ENCODE results near the gene FHOD3. TPM values are rescaled to one million over a fixed set of nuclear protein-coding genes. Genes with fewer than 3 reads are reported as not detected.

Gene FHOD3
- total and polyA plus RNA-seq, 11 donors, result 109 to 532 (median 262) TPM

DNA sequence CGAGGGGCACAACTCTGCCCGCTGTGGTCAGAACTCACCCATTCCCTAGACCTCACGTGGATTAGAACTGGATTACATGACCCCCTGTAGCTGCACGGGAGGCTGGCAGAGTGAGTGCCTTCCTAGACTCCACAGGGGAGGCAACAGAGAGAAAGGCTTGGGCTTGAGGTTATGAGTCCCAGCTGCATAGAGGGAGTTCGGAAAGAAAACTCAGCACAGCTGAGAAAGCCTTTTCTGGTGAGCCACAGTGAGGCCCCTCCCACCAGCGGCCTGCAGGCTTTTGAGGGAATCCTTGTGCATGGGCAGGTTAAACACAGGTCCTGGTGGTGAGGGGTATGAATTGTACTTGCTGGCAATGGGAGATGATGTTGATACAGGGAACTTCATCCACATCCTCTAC lies 217.3 kb downstream of the FHOD3 start:
- no peak for ATAC-seq
- TF ChIP-seq, protein P1, sequence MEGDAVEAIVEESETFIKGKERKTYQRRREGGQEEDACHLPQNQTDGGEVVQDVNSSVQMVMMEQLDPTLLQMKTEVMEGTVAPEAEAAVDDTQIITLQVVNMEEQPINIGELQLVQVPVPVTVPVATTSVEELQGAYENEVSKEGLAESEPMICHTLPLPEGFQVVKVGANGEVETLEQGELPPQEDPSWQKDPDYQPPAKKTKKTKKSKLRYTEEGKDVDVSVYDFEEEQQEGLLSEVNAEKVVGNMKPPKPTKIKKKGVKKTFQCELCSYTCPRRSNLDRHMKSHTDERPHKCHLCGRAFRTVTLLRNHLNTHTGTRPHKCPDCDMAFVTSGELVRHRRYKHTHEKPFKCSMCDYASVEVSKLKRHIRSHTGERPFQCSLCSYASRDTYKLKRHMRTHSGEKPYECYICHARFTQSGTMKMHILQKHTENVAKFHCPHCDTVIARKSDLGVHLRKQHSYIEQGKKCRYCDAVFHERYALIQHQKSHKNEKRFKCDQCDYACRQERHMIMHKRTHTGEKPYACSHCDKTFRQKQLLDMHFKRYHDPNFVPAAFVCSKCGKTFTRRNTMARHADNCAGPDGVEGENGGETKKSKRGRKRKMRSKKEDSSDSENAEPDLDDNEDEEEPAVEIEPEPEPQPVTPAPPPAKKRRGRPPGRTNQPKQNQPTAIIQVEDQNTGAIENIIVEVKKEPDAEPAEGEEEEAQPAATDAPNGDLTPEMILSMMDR (IDR thresholded peaks at IDR 0.05), result no peak
- TF ChIP-seq POLR2A (IDR thresholded peaks at IDR 0.05), result no peak
- Histone ChIP-seq H3K36me3 (no peaks in the 10 kb centered on the region), H3K27me3 (no peaks in the 10 kb centered on the region), H3K4me1 (peaks cover 0 to 56% (median 22%) of the 10 kb centered on the region in 12 donors), H3K9me3 (no peaks in the 10 kb centered on the region), H3K27ac (no peak overlapping the region), H3K4me3 (no peak overlapping the region)
- WGBS, 4 donors, result 70 to 83% (median 80%) methylated on average over 5 to 6 of the region's 6 CpGs
- intact Hi-C loops (cut with DNase I), result loop anchor here in 1 of 10 donors (10.0 kb wide), 1 partner anchor 50 kb away; no protein-coding TSS in a partner anchor
- no peak for DNase-seq

DNA sequence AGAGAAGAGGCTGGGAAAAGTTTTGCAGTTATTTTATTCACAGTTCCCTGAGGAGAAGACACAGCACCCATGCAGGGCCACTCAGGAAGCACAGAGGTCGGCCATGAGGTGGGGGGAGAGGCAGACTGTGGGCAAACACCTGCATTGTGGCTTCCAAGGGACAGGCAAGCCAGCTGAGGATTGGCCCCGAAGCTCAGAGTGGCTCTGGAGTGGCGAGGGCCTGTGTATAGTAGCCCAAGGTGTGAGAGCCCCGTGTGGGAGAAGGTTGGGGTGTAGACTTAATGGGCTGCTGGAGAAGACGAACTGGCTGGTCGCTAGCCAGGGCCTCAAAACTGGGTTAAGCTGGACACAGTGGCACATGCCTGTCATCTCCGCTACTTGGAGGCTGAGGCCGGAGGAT lies 218.7 kb downstream of the FHOD3 start:
- H3K27ac ChIP-seq, result no peak overlapping the region
- DNase-seq (no peak), ATAC-seq (no peak)
- H3K36me3 ChIP-seq, result no peaks in the 10 kb centered on the region
- TF ChIP-seq POLR2A (IDR thresholded peaks at IDR 0.05), result no peak
- TF ChIP-seq, protein P1 (IDR thresholded peaks at IDR 0.05), result no peak
- H3K4me3 ChIP-seq, result no peak overlapping the region
- intact Hi-C loops (cut with DNase I), result loop anchor here in 1 of 10 donors (10.0 kb wide), 1 partner anchor 49 kb away; no protein-coding TSS in a partner anchor
- H3K27me3 ChIP-seq, result no peaks in the 10 kb centered on the region
- H3K4me1 ChIP-seq, result peaks cover 0 to 62% (median 22%) of the 10 kb centered on the region in 12 donors
- H3K9me3 ChIP-seq, result no peaks in the 10 kb centered on the region
- WGBS, 4 donors, result 81 to 86% (median 84%) methylated on average over 8 of the region's 8 CpGs

DNA sequence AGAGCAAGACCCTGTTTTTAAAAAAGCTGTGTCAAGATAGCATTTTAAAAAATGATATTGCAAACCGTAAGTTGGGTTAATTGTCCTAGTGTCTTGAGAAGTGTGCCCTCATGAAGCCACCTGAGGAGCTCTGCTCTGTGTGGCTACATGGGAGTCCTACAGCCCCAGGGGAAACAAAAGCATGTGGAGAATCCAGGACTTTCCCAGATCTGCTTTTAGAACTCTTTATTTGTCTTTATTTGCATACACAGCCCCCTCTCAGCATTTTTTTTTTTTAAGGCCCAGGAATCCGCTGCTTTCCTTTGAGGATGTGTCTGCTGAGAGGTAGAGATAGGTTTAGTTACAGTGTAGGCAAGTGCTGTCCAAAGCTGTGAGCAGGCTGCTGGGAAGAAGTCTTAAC lies 219.2 kb downstream of the FHOD3 start:
- Histone ChIP-seq H3K4me1 (peaks cover 0 to 61% (median 20%) of the 10 kb centered on the region in 12 donors), H3K27ac (no peak overlapping the region), H3K36me3 (no peaks in the 10 kb centered on the region), H3K4me3 (no peak overlapping the region), H3K9me3 (no peaks in the 10 kb centered on the region), H3K27me3 (no peaks in the 10 kb centered on the region)
- intact Hi-C loops (cut with DNase I), result loop anchor here in 1 of 10 donors (10.0 kb wide), 1 partner anchor 48 kb away; no protein-coding TSS in a partner anchor
- ATAC-seq (no peak), DNase-seq (no peak)
- WGBS, 4 donors, result 81 to 83% (median 82%) methylated on average over 2 of the region's 2 CpGs
- TF ChIP-seq, protein P1 (IDR thresholded peaks at IDR 0.05), result no peak
- no peak for TF ChIP-seq POLR2A (IDR thresholded peaks at IDR 0.05)

DNA sequence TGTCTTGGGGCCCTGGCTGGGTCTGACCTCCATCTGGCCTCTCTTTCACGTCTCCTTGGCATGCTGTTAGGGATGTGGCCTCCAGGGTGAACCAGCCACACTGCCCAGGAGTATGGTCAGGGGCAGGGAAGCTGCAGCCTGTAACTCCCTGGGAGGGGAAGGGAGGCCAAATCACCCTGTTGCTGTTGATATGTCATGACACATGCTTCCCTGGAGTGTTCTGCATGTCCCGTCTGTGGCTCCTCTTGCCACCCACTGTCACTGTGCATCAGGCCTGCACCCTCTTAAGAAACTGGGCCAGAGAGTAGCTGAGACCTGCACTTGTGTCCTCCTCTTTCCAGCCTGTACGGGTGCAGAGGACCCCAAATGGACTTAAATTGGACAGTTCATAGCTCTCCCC lies 221.3 kb downstream of the FHOD3 start:
- DNase-seq, result peak in 1 of 5 donors; percentile 53
- Histone ChIP-seq H3K4me1 (peaks cover 0 to 50% (median 18%) of the 10 kb centered on the region in 12 donors), H3K4me3 (no peak overlapping the region), H3K9me3 (no peaks in the 10 kb centered on the region), H3K36me3 (no peaks in the 10 kb centered on the region), H3K27ac (peak overlapping the region in 8 of 12 donors; percentile 3 to 67 (median 41)), H3K27me3 (no peaks in the 10 kb centered on the region)
- intact Hi-C loops (cut with DNase I), result loop anchor here in 1 of 10 donors (10.0 kb wide), 1 partner anchor 46 kb away; no protein-coding TSS in a partner anchor
- ATAC-seq, result peak; percentile 62 to 73 (median 68)
- TF ChIP-seq POLR2A (IDR thresholded peaks at IDR 0.05), result no peak
- TF ChIP-seq, protein P1 (IDR thresholded peaks at IDR 0.05), result no peak
- WGBS, 4 donors, result 0 to 33% (median 30%) methylated on average over 1 to 3 of the region's 3 CpGs
